ENCODE data around the gene AUTS2.

The AUTS2 gene

GRCh38 chr7:70015353-70015752, 417.1 kb downstream of the AUTS2 start:
- DNase-seq: no peak

- peak; percentile 10 for DNase-seq
Measured at GRCh38 chr7:70016044-70016770, 417.9 kb downstream of the AUTS2 start.

- no peak for DNase-seq
Measured at GRCh38 chr7:70017357-70017756, 419.1 kb downstream of the AUTS2 start.

GRCh38 chr7:70018700-70019099, 420.4 kb downstream of the AUTS2 start:
- no peak for DNase-seq

- no peak for DNase-seq
Measured at GRCh38 chr7:70027867-70028266, 429.6 kb downstream of the AUTS2 start.

GRCh38 chr7:70028620-70029019, 430.3 kb downstream of the AUTS2 start:
- DNase-seq: no peak

- DNase-seq: no peak
Measured at GRCh38 chr7:70029993-70030392, 431.7 kb downstream of the AUTS2 start.

- DNase-seq: no peak
Measured at GRCh38 chr7:70030745-70031144, 432.5 kb downstream of the AUTS2 start.

GRCh38 chr7:70031245-70031644, 433.0 kb downstream of the AUTS2 start:
- no peak for DNase-seq

- no peak for DNase-seq
Measured at GRCh38 chr7:70032649-70033048, 434.4 kb downstream of the AUTS2 start.

GRCh38 chr7:70033226-70033625, 435.0 kb downstream of the AUTS2 start:
- no peak for DNase-seq

GRCh38 chr7:70034999-70035398, 436.7 kb downstream of the AUTS2 start:
- no peak for DNase-seq

GRCh38 chr7:70035519-70035918, 437.2 kb downstream of the AUTS2 start:
- DNase-seq: no peak

- DNase-seq: no peak
Measured at GRCh38 chr7:70035955-70036354, 437.7 kb downstream of the AUTS2 start.

GRCh38 chr7:70036695-70037094, 438.4 kb downstream of the AUTS2 start:
- no peak for DNase-seq

GRCh38 chr7:70037171-70037933, 439.1 kb downstream of the AUTS2 start:
- DNase-seq: peak; percentile 20

GRCh38 chr7:70040051-70040450, 441.8 kb downstream of the AUTS2 start:
- DNase-seq: no peak

GRCh38 chr7:70040970-70041766, 442.9 kb downstream of the AUTS2 start:
- DNase-seq: peak; percentile 5

- peak; percentile 10 for DNase-seq
Measured at GRCh38 chr7:70042533-70042932, 444.3 kb downstream of the AUTS2 start.

GRCh38 chr7:70043015-70043538, 444.8 kb downstream of the AUTS2 start:
- DNase-seq: no peak

GRCh38 chr7:70044064-70044463, 445.8 kb downstream of the AUTS2 start:
- DNase-seq: no peak

GRCh38 chr7:70044525-70044924, 446.2 kb downstream of the AUTS2 start:
- no peak for DNase-seq

GRCh38 chr7:70044981-70045380, 446.7 kb downstream of the AUTS2 start:
- no peak for DNase-seq

Data from amniotic stem cell (primary cell).